Transverse colon (tissue), 4 donors: ENCODE results near the gene DEPDC4.

Experiments
- POLR2AphosphoS5 ChIP-seq, 3 donors: sonication (generic); formaldehyde crosslinking; IDR thresholded peaks; one replicate each; pipeline ENCODE4 v1.6.1; 2016; ENCODE audit warnings: antibody characterized with exemption in 3 of 3
- TF ChIP-seq, protein P1 (sequence below), 5 experiments: fragments of 200-600 bp in 3 of 5; fragments of 450-650 bp in 2 of 5; sonication (generic) in 3 of 5; IDR thresholded peaks; 1 replicate in 2 of 5; 2 replicates in 3 of 5; pipeline ENCODE4 v1.5.1; 2016 to 2017; ENCODE audit warnings: antibody characterized with exemption in 5 of 5, inconsistent platforms in 3 of 5, mild to moderate bottlenecking in 2 of 5, moderate library complexity in 1 of 5

GRCh38 chr12:100221523-100221922 lies 45.4 kb downstream of the DEPDC4 start:
- TF ChIP-seq, protein P1, sequence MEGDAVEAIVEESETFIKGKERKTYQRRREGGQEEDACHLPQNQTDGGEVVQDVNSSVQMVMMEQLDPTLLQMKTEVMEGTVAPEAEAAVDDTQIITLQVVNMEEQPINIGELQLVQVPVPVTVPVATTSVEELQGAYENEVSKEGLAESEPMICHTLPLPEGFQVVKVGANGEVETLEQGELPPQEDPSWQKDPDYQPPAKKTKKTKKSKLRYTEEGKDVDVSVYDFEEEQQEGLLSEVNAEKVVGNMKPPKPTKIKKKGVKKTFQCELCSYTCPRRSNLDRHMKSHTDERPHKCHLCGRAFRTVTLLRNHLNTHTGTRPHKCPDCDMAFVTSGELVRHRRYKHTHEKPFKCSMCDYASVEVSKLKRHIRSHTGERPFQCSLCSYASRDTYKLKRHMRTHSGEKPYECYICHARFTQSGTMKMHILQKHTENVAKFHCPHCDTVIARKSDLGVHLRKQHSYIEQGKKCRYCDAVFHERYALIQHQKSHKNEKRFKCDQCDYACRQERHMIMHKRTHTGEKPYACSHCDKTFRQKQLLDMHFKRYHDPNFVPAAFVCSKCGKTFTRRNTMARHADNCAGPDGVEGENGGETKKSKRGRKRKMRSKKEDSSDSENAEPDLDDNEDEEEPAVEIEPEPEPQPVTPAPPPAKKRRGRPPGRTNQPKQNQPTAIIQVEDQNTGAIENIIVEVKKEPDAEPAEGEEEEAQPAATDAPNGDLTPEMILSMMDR (IDR thresholded peaks at IDR 0.05), result no peak
- no peak for TF ChIP-seq POLR2AphosphoS5 (IDR thresholded peaks at IDR 0.05)
